Endothelial cell of umbilical vein (primary cell): Measurements from ENCODE around the gene PROSER1. TPM values are rescaled to one million over a fixed set of nuclear protein-coding genes. Genes with fewer than 3 reads are reported as not detected.
"Not testable (repeated sequence)": the region's sequence is repeated elsewhere in the genome, so short reads cannot be mapped to it uniquely, and the experiment has no call there.

ENCODE experiments used
- Bru-seq: library from RNA; stranded (reverse); fragments of 400-500 nt; gene quantifications from one replicate; lab custom pipeline; 2021; lab: Mats Ljungman, UMichigan
- BruChase-seq, 2 experiments: library from RNA; stranded (reverse); fragments of 400-500 nt; gene quantifications; one replicate each; lab custom pipeline; 2021; lab: Mats Ljungman, UMichigan
- BruUV-seq: library from RNA; stranded (reverse); fragments of 400-500 nt; replicated peaks from 2 replicates; lab custom pipeline; 2021; lab: Mats Ljungman, UMichigan
- CTCF ChIA-PET: fragments of 300-600, 350-600 bp; sonication (Branson Sonifier 250); formaldehyde crosslinking; loops from one replicate; lab custom pipeline; 2021; ENCODE audit warnings: antibody characterized with exemption, inconsistent platforms; lab: Charles Lee
- POLR2A ChIA-PET: fragments of 300-600, 350-600 bp; sonication (Branson Sonifier 250); formaldehyde crosslinking; loops from one replicate; lab custom pipeline; 2021; ENCODE audit warnings: antibody characterized with exemption, inconsistent platforms; lab: Charles Lee
- DNase-seq: peaks from one replicate; pipeline ENCODE4 v3.0.0-alpha.2; 2011; ENCODE audit warnings: low read depth, low spot score
- FAIRE-seq: peaks from 2 replicates; lab custom pipeline; 2011; peaks lifted over from hg19 to GRCh38; lab: Jason Lieb, UNC
- H2AFZ ChIP-seq: 2 replicates; pipeline ENCODE4 v1.6.0; 2012; ENCODE audit warnings: low read depth, low read length, control low read depth, inconsistent platforms
- H3K27ac ChIP-seq: 2 replicates; pipeline ENCODE4 v1.5.1; 2011; ENCODE audit warnings: low read depth, mild to moderate bottlenecking, control low read depth, low read length, moderate library complexity; ENCODE audit not compliant: insufficient read depth
- H3K27me3 ChIP-seq, 2 experiments: 2 replicates each; pipeline versions ENCODE4 v1.6.0 to v1.6.1; 2011; ENCODE audit warnings: low read length in 2 of 2, mixed read lengths in 1 of 2; ENCODE audit not compliant: control insufficient read depth in 2 of 2, insufficient read depth in 2 of 2
- H3K36me3 ChIP-seq, 2 experiments: 2 replicates in 1 of 2; 3 replicates in 1 of 2; pipeline ENCODE4 v1.5.1; 2011; ENCODE audit warnings: low read length in 2 of 2, mild to moderate bottlenecking in 1 of 2, moderate library complexity in 1 of 2; ENCODE audit not compliant: control insufficient read depth in 2 of 2, insufficient read depth in 2 of 2; ENCODE audit errors: extremely low read depth in 1 of 2
- H3K4me1 ChIP-seq: 3 replicates; pipeline ENCODE4 v1.5.1; 2011; ENCODE audit warnings: mild to moderate bottlenecking, low read length; ENCODE audit not compliant: control insufficient read depth, insufficient read depth; ENCODE audit errors: extremely low read depth
- H3K4me2 ChIP-seq: 2 replicates; pipeline ENCODE4 v1.6.1; 2011; ENCODE audit warnings: low read length, control low read depth, mixed read lengths; ENCODE audit not compliant: insufficient read depth
- H3K4me3 ChIP-seq, 3 experiments: fragments of 200-600 bp in 1 of 3; sonication (generic), shearing (Covaris generic) in 1 of 3; replicated peaks in 1 of 3; 2 replicates each; pipeline ENCODE4 v1.5.1; 2011 to 2016; ENCODE audit warnings: control low read depth in 3 of 3, low read length in 3 of 3, mild to moderate bottlenecking in 2 of 3, inconsistent platforms in 1 of 3, low read depth in 1 of 3, moderate library complexity in 1 of 3; ENCODE audit not compliant: insufficient read depth in 1 of 3
- H3K79me2 ChIP-seq: 2 replicates; pipeline ENCODE4 v1.6.0; 2012; ENCODE audit warnings: low read length, inconsistent platforms; ENCODE audit not compliant: control insufficient read depth, insufficient read depth
- H3K9ac ChIP-seq: replicated peaks from 2 replicates; pipeline ENCODE3; 2011; ENCODE audit warnings: low read length, control low read depth; ENCODE audit not compliant: insufficient read depth; ENCODE audit errors: extremely low read depth
- H3K9me1 ChIP-seq: replicated peaks from 3 replicates; pipeline ENCODE4 v1.6.0; 2011; ENCODE audit warnings: mild to moderate bottlenecking, low read length; ENCODE audit not compliant: control insufficient read depth, insufficient read depth; ENCODE audit errors: extremely low read depth
- H3K9me3 ChIP-seq: replicated peaks from 2 replicates; pipeline ENCODE4 v1.5.1; 2012; ENCODE audit warnings: low read length, inconsistent platforms; ENCODE audit not compliant: control insufficient read depth, insufficient read depth
- H4K20me1 ChIP-seq: replicated peaks from 2 replicates; pipeline ENCODE3; 2011; ENCODE audit warnings: mild to moderate bottlenecking, low read length; ENCODE audit not compliant: control insufficient read depth, insufficient read depth; ENCODE audit errors: extremely low read depth
- CTCF ChIP-seq, 2 donors: IDR thresholded peaks; 1 replicate in 1 of 2; 2 replicates in 1 of 2; pipeline ENCODE4 v1.5.1; 2011; ENCODE audit warnings: low read length in 2 of 2, mild to moderate bottlenecking in 2 of 2, moderate library complexity in 2 of 2, control low read depth in 1 of 2, inconsistent platforms in 1 of 2, low read depth in 1 of 2; ENCODE audit not compliant: insufficient read depth in 1 of 2; ENCODE audit errors: extremely low read depth in 1 of 2
- FOS ChIP-seq: IDR thresholded peaks from 2 replicates; pipeline ENCODE4 v1.6.1; 2011; ENCODE audit warnings: mild to moderate bottlenecking, low read length, moderate library complexity, borderline replicate concordance; ENCODE audit not compliant: insufficient read depth
- MAX ChIP-seq: IDR thresholded peaks from 2 replicates; pipeline ENCODE4 v1.6.1; 2011; ENCODE audit not compliant: insufficient read depth, insufficient read length
- MYC ChIP-seq: IDR thresholded peaks from one replicate; pipeline ENCODE4 v1.6.1; 2011; ENCODE audit warnings: mild to moderate bottlenecking, low read depth, low read length
- POLR2A ChIP-seq: IDR thresholded peaks from 2 replicates; pipeline ENCODE4 v1.6.1; 2012; ENCODE audit warnings: low read depth, mild to moderate bottlenecking, control low read depth, low read length
- POLR2AphosphoS5 ChIP-seq: IDR thresholded peaks from 2 replicates; pipeline ENCODE4 v1.6.1; 2012; ENCODE audit warnings: low read depth, mild to moderate bottlenecking, control low read depth, low read length, moderate library complexity; ENCODE audit not compliant: insufficient read depth
- dilution Hi-C: fragments of 300-500 bp; cut with MboI; formaldehyde crosslinking; loops from one replicate; pipeline ENCODE4 v1.15.0; 2019; ENCODE audit warnings: low sequenced_read_pairs; ENCODE audit not compliant: extremely low pct_ligation_motif_present
- intact Hi-C: fragments of 100-400 bp; cut with micrococcal nuclease; formaldehyde crosslinking; loops from one replicate; pipeline ENCODE4 v1.10.0; 2022
- long read RNA-seq: library from polyadenylated mRNA; stranded (forward); transcript quantifications from one replicate; pipeline ENCODE4 v2.0.0, GENCODE V29; 2021
- polyA minus RNA-seq, 3 experiments: library from RNA; depleted of rRNA, polyadenylated mRNA; stranded (reverse); fragments of >200 nt; gene quantifications; 1 replicate in 1 of 3; 2 replicates in 2 of 3; pipeline ENCODE4 v1.2.3, GENCODE V29; 2011
- polyA plus RNA-seq, 4 experiments: library from polyadenylated mRNA; depleted of rRNA in 3 of 4; stranded (reverse) in 3 of 4; unstranded in 1 of 4; fragments of >200 nt; gene quantifications; 2 replicates each; pipeline versions ENCODE4 v1.2.1 to v1.2.3, GENCODE V29; 2011 to 2012; ENCODE audit warnings: missing spikeins in 1 of 4
- total RNA-seq: library from RNA; stranded (reverse); gene quantifications from 2 replicates; pipeline ENCODE4 v1.2.3, GENCODE V29; 2021

The PROSER1 gene
- total RNA-seq (40.4 and 44.1 TPM in 2 replicates), polyA plus RNA-seq (34.2 and 38.3 TPM in 2 replicates), polyA minus RNA-seq (24.2 and 27.8 TPM in 2 replicates), Bru-seq, nascent RNA (percentile 94 among the genes with signal in this experiment), BruChase-seq, experiment 1, labeled RNA remaining after a 6-hour chase (percentile 93 among the genes with signal in this experiment), BruChase-seq, experiment 2, labeled RNA remaining after a 2-hour chase (percentile 97 among the genes with signal in this experiment)
- polyA plus RNA-seq (2011; cell fraction: cytosol; rRNA removed), result 15.4 and 17.7 TPM in 2 replicates
- 48.4 and 63.7 TPM in 2 replicates for polyA plus RNA-seq (2011; cell fraction: nucleus; rRNA removed)
- 24.3 and 26.6 TPM in 2 replicates for polyA plus RNA-seq (2012)
- 10.2 TPM for polyA minus RNA-seq (2011; cell fraction: cytosol; rRNA and poly(A)+ RNA removed)
- polyA minus RNA-seq (2011; cell fraction: nucleus; rRNA and poly(A)+ RNA removed), result 43.2 and 60.0 TPM in 2 replicates
- long read RNA-seq, full-length matches to known transcripts, result 12 of 27 reads
- long read RNA-seq, partial matches to known transcripts, result 8 of 27 reads
- long read RNA-seq, other reads (novel, unspliced or antisense), result 7 of 27 reads

DNA sequence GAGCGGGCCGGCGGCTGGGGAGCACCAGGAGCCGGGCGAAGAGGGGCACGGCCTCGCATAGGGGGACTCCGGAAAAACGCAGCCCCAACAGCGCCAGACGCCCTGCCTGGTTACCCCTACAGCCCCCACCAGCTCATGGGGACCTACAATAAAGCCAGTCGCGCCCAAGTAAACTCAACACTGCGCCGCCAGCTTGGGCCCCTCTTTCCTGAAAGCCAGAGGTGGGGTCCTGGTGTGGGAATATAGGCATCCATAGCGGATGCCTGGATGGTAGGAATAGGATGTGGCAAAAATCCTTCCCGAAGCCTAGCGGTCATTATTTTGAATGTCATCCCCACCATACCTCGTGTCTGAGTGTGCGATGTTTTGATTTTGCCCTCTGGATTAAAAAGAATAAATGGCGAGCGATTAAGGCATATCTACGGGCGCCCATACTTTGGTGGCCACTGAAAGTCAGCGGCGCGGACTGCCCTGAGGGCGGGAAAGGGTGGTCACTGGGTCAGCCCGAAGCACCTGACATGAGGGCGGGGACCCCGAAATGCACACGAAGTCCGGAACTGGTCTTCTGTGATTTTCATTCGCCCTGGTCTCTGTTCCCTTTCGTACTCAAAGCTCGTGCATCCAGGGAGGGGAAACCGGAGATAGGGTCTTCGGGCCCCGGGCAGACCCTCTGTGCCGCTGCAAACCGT lies at the start of gene PROSER1, which contains the start of gene NHLRC3:
TSS of gene PROSER1 (minus strand) at position 210 of the 689 bp plus-strand sequence. CDS start 847 bp downstream, outside the sequence.
TSS of gene NHLRC3 (plus strand) at position 577 of the 689 bp plus-strand sequence. CDS start 184 bp downstream, outside the sequence.
- intact Hi-C loops (loop anchor here (5.0 to 10.0 kb wide), 4 partner anchors 377 to 1737 kb away; partner anchors contain the start of genes LHFPL6, MRPS31 and UFM1), dilution Hi-C loops (no loop called here)
- Histone ChIP-seq H3K4me1 (peaks cover 24% of the 10 kb centered on the region), H3K36me3 (peaks cover 0 to 2% of the 10 kb centered on the region in 2 experiments), H4K20me1 (no peaks in the 10 kb centered on the region), H3K79me2 (peaks cover 48% of the 10 kb centered on the region), H3K27ac (peak within 1 kb of the TSS; percentile 86), H3K9ac (peak within 1 kb of the TSS; percentile 81), H3K4me2 (peak within 1 kb of the TSS; percentile 100), H2AFZ (peak within 1 kb of the TSS; percentile 86), H3K4me3 (peak within 1 kb of the TSS; percentile 75 to 98 (median 94)), H3K27me3 (no peaks in the 10 kb centered on the region), H3K9me3 (no peaks in the 10 kb centered on the region), H3K9me1 (no peaks in the 10 kb centered on the region)
- no TSS peak for BruUV-seq
- FAIRE-seq, result peak; percentile 81
- TF ChIP-seq FOS, result no peak
- peak; percentile 45 for TF ChIP-seq POLR2A
- TF ChIP-seq MAX, result no peak
- TF ChIP-seq CTCF (IDR thresholded peaks at IDR 0.05; ENCODE audit: extremely low read depth in 1 of 2, insufficient read depth in 1 of 2, low read depth in 1 of 2, low read length in 2 of 2), result no peak
- TF ChIP-seq MYC, result no peak
- peak; percentile 37 for TF ChIP-seq POLR2AphosphoS5
- CTCF ChIA-PET, result interaction anchor here (0.9 to 2.6 kb wide), 7 partner anchors 11 to 578 kb away, joined by 3 to 15 read pairs (median 7); no protein-coding TSS in a partner anchor
- POLR2A ChIA-PET, result interaction anchor here (0.6 kb wide), 1 partner anchor 615 kb away, joined by 3 read pairs; no protein-coding TSS in a partner anchor
- DNase-seq, result peak; percentile 89

DNA sequence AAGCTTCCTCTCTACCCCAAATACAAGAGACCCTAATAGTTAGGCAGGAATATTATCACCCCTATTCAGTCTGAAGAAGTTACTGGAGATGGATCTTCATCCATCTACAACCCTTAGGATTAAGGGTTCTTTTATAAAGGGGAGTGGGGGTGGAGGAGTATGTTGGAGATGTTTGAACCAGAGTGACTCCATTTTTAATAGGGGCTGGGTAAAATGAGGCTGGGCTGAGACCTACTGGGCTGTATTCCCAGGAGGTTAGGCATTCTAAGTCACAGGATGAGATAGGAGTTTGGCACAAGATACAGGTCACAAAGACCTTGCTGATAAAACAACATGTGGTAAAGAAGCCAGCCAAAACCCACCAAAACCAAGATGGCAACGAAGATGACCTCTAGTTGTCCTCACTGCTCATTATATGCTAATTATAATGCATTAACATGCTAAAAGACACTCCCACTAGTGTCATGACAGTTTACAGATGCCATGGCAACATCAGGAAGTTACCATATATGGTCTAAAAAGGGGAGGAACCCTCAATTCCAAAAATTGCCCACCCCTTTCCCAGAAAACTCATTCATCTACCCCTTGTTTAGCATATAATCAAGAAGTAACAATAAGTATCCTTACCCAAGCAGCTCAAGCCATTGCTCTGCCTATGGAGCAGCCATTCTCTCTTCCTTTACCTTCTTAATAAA lies 48.5 kb upstream of the PROSER1 start:
- H3K4me3 ChIP-seq, BruUV-seq, H3K4me1 ChIP-seq, H4K20me1 ChIP-seq, FAIRE-seq, CTCF ChIA-PET, H3K9me3 ChIP-seq, H3K79me2 ChIP-seq, H3K9ac ChIP-seq, H3K27ac ChIP-seq, H3K9me1 ChIP-seq, H2AFZ ChIP-seq, POLR2A ChIA-PET, H3K36me3 ChIP-seq, dilution Hi-C loops, DNase-seq, H3K27me3 ChIP-seq, H3K4me2 ChIP-seq, intact Hi-C loops: not testable (repeated sequence)
